ENCODE results near the gene PBX4.

DNA sequence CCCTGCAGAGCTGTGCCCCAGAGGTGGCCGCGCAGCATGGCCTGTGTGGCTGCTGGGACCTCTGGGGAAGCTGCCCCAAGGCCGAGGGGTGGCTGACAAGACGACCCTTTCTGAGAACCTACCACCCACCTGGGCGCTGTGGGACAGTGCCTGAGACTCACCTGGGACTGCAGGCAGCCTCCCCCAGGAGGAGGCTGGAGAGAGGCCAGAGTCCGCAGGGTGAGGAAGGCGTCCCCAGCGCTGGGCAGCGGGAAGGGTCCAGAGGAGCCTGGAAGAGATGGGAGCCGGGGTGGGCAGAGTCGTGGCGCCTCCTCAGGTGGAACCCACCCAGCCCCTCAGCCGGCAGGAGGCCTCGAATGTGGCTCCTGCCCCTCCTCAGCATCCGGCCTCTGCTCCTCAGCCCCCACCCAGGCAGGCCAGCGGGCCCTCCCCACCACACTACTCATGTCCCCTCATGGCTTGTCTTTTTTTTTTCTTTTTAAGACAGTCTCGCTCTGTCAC is 55.1 kb downstream of the PBX4 start:
- TF ChIP-seq, protein P1, sequence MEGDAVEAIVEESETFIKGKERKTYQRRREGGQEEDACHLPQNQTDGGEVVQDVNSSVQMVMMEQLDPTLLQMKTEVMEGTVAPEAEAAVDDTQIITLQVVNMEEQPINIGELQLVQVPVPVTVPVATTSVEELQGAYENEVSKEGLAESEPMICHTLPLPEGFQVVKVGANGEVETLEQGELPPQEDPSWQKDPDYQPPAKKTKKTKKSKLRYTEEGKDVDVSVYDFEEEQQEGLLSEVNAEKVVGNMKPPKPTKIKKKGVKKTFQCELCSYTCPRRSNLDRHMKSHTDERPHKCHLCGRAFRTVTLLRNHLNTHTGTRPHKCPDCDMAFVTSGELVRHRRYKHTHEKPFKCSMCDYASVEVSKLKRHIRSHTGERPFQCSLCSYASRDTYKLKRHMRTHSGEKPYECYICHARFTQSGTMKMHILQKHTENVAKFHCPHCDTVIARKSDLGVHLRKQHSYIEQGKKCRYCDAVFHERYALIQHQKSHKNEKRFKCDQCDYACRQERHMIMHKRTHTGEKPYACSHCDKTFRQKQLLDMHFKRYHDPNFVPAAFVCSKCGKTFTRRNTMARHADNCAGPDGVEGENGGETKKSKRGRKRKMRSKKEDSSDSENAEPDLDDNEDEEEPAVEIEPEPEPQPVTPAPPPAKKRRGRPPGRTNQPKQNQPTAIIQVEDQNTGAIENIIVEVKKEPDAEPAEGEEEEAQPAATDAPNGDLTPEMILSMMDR (IDR thresholded peaks at IDR 0.05; ENCODE audit: insufficient read depth, low read length), result no peak
- no peak for TF ChIP-seq POLR2AphosphoS5 (IDR thresholded peaks at IDR 0.05; ENCODE audit: low read depth)
